Measurements from ENCODE around the gene NCKAP5.

NCKAP5 gene

DNA sequence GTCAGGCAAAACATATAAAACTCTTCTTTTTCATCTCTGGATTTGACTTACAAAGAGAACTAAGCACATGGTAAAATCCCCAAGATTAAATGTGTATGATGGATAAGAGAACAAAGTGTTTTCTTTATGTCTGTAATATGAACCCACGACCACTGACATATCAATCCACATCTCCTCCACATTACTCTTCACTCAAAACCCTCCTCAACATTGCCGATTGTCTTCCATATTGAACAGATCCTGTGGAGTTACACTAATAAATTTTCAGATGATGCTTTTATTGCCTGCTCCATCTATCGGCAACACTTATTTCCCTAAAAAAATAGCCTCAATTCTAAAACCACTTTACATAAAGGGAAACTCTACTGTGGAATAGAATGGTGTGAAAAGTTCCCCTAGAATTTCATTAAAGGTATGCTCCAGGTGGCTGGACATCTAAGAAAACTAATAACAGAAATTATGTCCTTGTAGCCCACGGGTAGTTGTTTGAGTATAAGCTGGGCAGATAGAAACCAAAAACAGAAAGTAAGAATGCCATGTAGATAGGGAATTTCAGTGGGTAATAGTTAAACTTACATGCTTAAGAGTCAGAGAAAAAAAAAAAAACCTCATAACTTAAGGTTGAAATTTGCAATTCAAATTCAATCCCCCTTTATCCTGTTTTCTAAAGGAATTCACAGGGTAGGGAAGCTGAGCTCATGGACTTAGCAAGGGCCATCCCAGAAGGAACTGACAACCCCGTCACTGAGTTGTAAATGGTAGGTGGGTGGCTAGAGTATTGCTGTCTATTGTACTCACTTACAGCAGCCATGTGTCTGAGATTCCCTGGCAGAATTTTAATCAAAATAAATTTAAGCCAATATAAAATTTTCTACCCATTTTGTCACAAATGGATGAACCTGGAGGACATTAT is 592.8 kb downstream of the NCKAP5 start:
- DNase-seq, result no peak

DNA sequence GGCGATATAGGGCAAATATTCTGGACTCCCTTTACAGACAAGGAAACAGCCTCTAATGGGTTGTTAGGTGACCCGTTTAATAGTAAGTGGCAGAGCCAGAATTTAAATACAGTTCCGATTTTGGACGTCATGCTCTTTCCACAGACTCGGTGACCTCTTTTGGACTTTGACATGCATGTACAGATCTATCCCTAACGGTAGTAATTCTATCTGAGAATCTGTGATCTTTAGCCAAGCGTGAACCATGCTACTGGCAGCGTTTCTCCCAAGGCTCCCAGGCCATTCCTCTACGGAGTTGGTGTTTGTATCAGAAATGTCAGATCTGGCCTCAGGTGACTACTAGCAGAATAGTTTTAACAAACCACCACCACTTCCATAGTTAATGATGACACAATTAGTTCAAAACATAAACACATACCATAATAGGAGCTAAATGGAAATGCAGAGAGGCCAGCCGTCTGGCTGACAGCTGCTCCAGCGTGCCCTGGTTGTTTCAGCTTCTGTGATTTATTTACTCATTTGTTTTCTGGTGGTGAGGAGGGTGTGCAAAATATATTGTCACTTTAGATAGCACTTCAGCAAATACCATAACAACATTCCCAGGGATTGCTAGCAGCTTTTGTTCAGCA is 593.7 kb downstream of the NCKAP5 start:
- DNase-seq, result no peak

DNA sequence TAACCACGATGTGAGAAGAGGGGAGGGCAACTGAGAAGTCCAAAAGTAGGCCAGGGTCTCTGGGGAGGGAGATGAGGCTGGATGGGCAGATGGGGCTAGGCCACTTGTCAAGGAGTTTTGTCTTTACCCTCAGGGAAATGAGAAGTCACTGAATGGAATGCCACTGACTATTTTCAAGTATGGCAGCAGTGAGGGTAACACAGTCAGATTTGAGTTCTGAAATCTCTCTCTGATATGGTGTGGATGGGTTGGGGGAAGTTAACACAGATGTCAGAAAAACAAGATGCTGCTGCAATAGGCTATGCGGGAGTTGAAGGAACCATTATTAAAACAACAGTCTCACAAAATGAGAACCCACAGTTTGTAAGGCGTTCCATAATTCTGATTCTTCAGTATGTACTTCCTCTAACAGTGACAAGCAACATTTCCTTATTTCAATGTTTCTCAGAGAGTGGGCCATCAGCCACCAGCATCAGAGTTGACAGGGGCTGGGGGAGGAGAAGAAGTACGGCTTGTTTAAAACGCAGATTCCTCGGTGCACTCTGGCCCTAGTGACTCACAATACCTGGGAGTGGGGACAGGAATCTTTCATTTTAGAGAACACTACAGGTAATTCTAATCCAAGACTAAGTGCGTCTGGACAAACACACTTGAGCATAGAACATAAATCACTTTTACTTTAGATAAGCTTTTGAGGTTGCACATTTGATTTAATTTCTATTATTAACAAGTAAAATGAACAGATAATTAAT is 596.8 kb downstream of the NCKAP5 start:
- no peak for DNase-seq

DNA sequence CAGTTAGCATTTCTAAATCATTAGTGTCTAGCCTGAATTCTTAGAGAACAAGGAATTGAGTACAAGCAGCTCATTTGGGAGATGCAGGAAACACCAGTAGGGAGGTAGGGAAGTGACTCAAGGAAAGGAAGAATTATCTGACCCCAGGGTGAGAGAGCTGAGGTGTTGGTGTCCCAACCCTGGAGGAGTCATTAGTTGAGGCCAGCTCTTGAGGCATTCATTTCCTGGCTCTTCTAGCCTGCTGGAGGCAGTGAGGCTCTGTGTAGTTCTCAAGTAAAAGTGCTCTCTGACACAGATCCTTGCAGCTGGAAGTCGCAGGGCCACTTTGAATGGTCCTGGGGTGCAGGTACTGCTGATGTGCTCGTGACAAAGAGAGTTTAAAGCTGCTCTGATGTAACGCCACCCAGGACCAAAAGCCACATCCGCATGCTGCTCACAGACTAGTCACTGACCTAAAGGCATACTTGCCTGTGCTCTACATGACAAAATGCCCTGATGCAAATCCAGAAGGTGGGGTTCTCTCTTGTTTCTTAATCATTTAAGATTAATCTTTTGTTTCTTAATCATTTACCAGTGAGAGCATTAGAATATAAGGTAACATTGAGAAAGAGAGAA is 598.8 kb downstream of the NCKAP5 start:
- no peak for DNase-seq

DNA sequence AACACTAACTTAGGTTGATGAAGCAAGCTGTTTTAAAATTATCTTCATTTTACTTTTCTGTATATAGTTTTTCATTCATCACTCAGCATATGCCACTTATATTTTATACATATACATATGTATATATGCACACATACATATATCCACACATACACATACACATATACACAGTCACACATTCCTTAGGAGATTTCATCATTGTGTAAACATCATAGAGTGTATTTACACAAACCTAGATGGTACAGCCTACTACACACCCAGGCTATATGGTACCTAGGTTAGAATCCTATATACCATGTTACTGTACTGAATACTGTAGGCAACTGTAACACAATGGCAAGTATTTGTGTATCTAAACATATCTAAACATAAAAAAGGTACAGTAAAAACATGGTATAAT is 602.8 kb downstream of the NCKAP5 start:
- DNase-seq, result no peak

- no peak for DNase-seq
Measured at GRCh38 chr2:132963161-132963560, 605.1 kb downstream of the NCKAP5 start.

DNA sequence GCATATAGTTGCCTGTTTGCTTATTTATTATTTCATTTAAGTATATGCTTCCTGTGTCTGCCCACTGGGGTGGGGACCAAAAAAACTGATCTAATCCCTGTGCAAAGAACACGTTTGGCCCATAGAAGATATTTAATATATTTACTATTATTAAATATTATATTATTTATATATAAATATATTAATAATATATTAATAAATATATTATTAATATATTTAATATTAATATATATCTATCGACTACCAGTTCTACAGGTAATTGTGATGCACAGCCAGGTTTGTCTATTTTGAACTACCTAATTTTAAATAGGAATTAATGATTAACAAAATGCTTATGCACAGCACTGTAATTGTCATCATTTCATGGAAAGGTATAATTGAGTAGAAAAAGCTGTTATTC is 609.4 kb downstream of the NCKAP5 start:
- DNase-seq, result no peak

DNA sequence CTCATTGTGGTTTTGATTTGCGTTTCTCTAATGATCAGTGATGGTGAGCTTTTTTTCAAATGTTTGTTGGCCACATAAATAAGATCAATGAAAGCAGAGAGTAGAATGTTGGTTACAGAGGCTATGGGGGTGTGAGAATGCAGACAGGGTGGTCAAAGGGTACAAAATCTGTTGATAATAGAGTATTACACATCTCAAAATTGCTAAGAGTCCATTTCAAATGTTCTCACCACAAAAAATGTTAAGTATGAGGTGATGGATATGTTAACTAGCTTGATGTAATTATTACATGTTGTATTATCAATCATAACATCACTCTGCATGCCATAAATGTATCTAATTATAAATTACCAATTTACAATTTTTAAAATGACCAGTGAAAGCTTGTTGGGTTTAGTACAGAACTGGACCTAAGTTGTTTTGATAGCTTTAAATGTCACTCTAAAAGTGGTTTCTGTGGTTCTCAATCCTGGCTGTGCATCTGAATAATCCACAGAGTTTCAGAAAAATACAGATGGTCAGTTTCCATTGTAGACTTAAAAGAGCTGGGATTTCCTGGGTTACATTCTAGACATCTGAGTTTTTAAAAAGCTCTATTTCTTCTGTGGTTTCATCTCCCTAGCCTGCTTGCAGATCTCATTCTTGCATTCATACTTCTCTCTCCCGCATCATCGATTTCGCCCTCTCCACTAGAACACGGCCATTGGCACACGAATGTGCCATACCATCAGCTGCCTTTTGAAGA is 612.2 kb downstream of the NCKAP5 start:
- no peak for DNase-seq

GRCh38 chr2:132953771-132954170 is 614.5 kb downstream of the NCKAP5 start:
- DNase-seq, result no peak

DNA sequence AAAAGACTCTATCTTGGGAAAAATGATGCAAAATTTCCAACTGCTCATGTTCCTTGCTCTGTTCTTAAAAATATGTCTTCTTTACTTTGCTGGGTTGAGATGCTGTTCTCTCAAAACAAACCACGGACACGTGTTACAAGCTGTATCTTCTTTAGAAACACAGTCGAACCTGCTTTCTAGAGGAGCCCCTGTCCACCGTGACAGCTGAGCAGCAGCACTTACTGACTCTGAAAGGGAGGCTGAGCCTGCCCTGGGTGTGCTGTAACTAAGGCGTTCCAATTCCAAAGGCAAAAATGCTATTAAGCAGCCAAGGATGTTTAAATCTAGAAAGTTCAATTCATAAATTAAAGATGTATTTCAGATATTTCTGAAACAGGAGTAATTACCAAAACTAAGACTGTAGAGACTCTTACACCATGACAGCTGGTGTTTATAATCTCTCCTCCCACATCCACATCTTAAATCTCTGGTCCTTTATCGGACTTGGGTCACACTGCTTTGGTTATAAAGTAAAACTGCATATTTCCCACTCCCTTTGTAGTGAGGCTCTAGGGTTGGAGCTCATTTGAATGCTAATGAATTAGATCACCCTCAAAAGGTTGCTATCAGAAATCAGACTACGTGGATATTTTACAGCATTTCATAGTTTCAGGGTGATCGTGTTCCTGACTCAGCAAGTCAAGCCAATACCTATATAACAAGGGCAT is 617.1 kb downstream of the NCKAP5 start:
- DNase-seq, result no peak

GRCh38 chr2:132949108-132949507 is 619.2 kb downstream of the NCKAP5 start:
- DNase-seq, result no peak

GRCh38 chr2:132948211-132948610 is 620.1 kb downstream of the NCKAP5 start:
- DNase-seq, result no peak

GRCh38 chr2:132943829-132944228 is 624.4 kb downstream of the NCKAP5 start:
- DNase-seq, result no peak

DNA sequence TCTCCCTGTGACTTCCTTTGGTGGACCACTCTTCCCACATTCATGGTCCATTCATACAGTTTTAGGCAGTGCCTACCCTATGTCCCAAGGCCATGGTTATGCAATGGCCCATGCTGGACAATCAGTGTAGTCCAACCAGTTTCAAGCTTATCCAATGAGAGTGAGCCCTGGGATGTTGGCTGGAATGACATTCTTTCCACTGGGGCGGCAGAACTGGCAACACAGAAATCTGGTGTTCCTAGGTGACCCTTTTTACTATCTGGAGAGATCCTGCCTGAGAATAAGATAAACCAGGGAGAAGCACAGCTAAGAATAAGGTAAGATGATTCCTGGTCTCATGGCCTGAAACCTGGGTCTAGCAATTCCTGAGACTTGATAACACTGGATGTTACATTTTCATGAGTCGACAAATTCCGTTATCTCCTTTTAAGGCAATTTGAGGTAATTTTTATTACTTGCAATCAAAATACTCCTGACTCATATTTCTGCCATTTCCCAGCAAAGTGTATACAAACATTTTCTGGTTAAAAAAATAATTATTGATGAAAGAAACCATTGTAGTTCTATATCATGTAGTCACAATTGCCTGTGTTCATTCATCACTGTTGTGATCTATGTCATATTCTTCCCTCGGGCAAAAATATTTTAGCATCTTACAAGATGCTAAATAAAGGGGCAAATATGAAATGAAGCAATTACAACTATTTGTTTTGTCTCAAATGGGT is 626.8 kb downstream of the NCKAP5 start:
- no peak for DNase-seq

DNA sequence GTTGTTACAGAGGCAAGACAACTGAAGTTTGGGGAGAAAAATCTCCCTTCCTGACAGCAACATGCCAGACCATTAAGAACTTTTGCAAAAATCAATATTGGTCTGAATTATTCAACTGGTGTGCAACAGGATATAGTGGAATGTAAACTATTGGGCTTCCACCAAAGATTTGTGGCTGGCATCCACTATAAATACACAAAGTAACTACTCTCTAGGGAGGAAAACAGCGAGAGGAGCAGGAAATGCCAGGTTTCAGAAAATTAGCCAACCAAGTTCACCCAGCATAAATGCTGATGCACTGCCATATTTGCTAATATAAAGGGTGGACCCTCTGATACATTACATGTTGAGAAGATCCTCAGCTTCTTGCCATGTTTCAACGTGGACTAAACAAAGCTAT is 630.6 kb downstream of the NCKAP5 start:
- DNase-seq, result no peak

- no peak for DNase-seq
Measured at GRCh38 chr2:132936791-132937190, 631.5 kb downstream of the NCKAP5 start.

- no peak for DNase-seq
Measured at GRCh38 chr2:132936261-132936660, 632.0 kb downstream of the NCKAP5 start.

DNA sequence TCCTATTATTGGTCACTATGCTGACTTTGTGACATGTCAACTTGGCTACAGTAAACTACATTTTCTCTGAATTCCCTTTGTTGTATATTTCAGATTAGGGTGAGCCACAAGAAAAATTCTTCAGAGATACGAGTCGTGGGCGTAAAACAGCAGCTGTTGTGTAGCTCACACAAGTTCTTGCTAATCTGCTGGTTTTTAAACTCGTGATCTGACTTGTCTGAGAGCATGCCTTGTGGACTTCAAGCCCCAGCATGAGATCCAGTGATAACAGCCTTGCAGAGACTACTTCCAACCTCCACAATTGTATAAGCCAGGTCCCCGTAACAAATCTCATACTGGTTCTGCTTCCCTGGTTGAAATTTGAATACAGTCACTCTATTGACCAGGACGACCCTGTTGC is 638.5 kb downstream of the NCKAP5 start:
- peak; percentile 47 for DNase-seq

DNA sequence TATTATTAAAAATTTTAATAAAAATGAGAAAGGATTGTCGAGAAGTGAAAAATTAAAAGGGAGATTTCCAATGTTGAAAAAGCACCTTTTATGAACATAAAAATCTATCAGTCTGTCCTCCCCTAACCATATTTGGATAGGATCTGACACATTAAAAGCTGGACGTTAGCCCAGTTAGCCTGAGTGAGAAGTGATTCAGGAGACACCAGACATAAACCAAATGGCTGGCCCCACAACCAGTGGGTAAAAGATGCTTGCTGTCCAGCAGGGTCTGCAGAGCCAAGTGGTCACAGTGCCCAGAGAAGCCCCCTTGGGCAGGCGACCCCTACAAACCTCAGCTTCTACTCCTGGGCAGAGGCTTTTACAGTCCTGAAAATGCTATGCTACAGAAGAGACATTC is 644.5 kb downstream of the NCKAP5 start:
- DNase-seq, result no peak

- no peak for DNase-seq
Measured at GRCh38 chr2:132915812-132916549, 652.3 kb downstream of the NCKAP5 start.
